ENCODE results near the gene GTPBP3.

Gene GTPBP3

DNA sequence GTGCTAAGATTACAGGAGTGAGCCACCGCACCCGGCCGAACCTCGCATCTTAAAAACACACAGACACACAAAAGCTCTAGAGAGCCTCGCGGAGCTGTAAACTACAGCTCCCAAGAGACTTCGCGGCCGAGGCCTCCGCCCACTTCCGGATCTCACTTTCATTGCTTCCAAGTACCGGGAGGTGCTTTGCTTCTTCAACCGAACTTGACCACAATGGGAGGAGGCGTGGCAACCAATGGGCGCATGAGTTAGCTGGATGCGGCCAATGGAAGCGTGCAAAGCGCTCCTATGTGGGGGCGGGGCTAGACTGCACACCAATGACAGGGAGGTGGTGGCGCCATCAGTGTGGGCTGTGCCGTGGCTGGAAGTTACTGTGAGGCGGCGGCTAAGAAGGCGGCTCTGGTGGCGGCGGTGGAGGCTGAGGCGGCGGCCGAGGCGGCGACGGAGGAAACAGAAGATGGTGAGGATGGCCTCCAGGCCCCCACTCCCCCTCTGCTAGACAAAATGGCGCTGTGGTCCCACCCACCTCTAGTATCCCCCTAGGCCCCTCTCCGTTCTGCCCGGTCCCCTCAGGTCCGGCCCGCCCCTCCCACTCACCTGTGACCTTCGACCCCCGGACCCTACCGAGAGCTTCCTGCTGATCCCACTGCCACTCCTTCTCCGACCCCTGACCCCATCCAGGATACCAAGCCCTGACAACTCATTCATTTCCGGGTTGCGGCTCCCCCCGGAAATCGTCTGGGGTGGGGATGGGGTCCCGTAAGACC is 28.0 kb upstream of the GTPBP3 start, which contains the start of gene DDA1:
TSS of gene DDA1 (plus strand) at position 366 of the 767 bp plus-strand sequence. CDS start at position 458, 92 bp downstream.
- DNase-seq (ENCODE audit: low read depth): peak; percentile 97

DNA sequence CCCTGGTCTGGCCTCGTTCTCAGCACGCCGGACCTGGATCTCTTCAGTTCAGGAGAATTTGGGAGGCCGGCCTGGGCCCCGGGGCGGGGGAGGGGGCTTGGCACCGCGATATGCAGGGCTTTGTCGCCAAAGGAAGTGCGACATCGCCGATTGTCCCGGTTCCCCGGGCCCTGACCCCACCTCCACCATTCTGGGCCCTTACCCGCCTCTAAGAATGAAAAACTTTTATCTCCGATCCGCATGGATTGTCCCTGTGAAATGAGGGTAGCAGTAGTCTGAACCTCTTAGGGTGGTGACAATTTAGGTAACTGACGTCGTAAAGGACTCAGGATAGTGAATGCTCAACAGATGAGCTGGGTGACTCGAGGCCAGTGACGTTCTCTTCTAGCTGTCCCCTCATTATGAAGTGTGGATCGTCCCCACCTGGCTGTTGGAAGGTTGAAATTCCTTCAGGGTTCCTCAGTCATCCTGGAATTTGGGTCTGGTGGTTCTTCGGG is 27.3 kb upstream of the GTPBP3 start:
- no peak for DNase-seq (ENCODE audit: low read depth)

DNA sequence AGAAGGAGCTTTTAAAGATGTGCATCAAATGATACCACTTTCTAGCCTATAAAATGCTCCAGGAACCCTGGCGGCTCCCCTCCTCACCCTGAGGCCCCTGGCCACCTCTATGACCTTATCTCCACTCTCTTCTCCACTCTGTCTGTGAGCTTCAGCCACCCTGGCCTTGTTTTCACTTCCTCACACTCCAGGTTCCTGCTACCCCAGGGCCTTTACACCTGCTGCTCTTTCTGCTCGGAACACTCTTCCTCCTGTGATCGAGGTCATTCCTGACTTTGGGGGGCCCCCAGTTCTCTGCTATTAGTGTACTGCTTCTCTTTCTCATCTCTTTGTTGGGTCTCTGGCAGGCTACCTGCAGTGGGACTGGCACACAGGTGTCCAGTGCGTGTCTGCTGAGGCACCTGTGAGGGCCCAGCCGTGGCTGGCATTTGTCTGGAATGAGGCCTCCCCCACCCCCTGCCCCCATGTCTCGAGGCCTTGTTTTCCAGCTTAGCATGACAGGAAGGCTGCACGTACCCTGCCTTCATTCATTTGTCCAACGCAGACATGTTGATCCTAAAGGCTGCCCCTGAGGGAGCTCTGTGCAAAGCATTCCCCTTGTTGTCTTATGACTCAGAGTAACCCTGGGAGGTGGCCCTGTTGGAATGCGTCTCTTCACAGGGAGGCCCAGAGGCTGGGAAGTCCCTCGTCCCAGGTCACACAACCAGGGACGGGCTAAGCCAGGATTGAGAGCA is 25.7 kb upstream of the GTPBP3 start:
- DNase-seq (ENCODE audit: low read depth): no peak

DNA sequence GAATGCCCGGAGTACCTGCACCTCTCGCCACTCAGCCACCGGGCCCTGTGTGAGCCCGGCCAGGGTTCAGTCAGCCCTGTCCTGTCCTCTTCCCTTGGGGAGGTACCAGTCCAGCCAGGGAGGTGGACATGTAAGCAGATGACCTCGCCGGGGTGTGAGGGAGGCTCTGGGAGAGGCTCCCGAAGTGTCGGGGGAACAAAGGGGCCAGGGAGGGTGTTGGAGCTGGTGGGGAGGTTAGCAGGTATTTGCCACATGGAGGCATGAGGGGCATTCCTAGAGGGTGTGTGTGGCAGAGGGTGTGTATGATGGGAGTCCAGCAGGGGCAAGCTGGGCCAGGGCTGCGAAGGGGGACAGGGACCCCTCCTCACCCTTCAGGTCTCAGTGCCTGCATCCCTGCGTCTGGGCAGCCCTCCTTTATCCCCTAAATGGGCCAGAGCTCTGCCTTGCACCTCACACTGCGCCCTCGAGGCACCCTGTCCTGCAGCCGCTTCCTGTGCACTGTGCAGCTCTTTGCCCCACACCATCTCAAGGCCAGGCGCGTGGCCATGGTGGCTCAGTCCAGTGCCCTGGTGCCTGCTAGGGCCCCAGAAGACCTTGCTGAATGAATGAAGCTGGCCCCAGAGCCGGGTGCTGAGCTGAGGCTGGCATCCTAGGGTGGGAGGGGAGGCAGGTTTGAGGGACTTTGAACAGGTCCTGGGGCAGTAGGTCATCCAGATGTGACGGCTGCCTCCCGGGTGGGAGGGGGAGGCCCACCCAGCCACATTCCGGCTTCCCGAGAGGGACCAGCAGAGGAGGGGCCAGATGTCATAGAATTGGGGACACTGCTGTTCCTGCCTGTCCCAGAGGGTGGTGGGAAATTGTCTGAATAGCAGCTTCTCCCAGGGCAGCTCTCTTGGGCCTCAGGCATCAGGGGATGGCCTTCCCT is 24.9 kb upstream of the GTPBP3 start:
- DNase-seq (ENCODE audit: low read depth): no peak

DNA sequence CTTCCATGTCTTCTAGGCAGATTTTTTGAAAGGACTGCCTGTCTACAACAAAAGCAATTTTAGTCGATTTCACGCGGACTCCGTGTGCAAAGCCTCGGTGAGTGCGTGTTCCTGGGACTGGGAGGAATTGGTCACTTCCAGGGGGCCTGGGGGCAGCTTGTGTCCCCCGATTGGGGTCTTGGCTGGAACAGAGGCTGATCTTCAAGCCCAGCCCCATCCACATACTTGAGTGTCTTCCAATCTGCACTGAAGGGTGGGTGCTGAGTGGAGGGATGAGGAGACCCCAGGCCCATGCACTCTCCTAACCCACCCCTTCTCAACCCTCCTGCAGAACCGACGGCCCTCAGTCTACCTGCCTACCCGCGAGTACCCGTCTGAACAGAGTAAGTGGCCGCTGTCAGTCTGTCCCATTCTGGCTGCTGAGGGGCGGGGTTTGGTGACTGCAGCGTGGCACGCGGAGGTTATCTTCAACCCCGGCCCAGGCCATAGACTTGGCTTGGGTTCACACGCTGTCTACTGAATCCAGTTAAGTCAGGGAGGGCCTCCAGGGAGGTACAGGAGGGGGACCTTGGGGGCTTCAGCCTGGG is 23.3 kb upstream of the GTPBP3 start:
- no peak for DNase-seq (ENCODE audit: low read depth)

DNA sequence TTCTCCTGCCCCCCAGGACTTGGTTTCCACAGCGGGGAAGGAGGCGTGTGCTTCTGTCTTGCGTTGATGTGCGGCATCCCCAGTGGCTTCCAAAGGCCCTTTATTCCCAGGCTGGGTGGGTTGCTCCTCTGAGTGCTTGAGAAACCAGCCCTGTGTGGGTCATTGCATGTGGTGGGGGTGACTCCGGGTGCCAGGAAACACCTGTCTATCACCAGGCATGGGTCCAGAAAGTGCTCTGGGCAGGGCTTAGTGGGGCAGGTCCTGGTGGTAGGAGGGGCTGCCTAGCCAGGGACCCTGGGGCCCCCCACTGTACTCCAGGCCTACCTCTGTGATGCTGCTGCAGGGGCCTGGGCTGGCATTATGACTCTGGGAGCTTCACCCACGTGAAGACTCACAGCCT is 18.4 kb upstream of the GTPBP3 start:
- no peak for DNase-seq (ENCODE audit: low read depth)

DNA sequence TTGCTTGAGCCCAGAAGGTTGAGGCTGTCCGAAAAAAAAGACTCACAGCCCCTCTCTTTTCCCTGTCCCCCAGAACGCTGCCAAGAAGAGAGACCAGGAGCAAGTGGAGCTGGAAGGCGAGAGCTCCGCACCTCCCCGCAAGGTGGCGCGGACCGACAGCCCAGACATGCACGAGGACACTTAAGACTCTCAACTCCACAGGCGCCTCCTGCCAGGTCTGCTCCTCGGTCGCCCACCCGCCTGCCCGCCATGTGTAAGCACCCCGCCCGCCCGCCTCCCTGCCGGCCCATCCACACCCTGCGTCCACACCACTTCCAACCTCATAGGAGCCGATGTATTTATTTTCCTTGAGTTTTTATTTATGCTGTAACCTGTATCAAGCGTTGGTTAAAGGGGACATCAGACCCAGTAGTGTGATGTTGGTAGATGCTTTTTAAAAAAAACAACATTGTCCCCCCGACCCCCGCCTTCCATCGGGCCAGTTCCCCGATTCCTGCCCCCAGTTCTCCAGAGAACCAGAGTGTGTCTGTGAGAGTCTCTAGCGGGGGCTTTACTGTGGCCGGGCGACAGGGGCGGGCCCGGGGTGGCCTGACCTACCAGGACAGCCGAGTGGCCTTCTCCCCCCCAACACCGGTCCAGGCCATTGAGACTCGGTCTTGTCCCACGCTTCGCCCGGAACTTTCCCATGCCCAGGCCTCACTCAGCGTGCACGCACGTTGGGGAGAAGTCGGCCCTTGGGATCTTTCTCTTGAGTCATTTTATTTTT is 17.7 kb upstream of the GTPBP3 start:
- no peak for DNase-seq (ENCODE audit: low read depth)

DNA sequence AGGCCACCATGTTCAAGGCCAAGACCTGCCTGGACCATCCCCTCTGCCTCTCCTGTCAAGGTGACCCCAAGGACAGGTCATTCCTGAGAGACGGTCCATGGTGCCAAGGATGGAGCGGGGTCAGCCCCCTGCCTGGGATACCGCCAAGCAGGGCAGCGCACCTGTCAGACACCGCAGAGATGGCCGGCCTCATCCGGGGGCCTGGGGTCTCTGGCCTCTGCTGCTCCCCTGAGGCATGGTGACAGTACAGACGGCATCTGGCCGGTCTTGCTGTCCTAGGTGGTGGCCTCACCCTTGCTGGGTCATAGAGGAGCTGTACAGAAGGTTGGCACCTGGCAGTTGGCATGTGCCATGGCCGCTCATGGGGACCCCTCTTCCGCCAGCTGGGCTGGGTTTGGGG is 16.9 kb upstream of the GTPBP3 start:
- DNase-seq (ENCODE audit: low read depth): no peak

DNA sequence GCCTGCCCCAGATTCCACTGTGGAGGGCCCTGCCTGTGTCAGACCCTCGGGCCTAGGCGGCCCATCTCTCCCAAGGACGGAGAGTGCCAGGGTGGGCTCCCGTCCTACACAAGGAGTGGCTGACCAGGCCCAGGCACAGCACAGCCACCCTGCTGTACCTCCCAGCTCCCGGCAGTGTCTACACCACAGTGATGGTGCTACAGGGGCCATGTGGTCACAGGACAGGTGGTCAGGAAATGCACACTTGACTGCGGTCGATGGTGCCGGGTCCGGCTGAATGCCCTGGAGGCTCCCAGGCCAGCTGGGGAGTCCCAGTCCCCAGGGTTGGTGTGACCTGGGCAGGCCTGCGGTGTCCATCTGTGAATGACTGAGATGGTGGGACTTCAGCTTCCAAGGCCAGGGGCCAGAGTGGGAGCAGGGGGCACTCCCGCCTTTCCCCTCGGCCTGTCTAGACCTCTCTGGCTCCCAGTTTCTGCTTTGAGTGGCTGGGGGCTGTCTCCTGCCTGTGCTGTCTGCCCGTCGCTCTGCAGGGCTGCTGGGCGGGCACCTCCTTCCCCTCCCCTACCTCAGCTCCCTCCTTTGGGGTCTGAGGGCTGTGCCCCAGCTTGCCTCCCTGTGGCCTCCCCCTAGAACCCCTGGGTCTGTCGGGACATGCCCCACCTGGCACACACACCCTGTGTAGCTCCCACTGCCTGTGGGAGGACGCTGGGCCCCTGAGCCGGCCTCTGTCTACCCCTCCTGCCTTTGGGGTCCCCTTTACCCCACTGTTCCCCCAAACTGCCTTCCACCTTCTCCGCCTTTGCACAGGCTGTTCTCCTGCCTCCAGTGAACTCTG is 15.5 kb upstream of the GTPBP3 start:
- no peak for DNase-seq (ENCODE audit: low read depth)

DNA sequence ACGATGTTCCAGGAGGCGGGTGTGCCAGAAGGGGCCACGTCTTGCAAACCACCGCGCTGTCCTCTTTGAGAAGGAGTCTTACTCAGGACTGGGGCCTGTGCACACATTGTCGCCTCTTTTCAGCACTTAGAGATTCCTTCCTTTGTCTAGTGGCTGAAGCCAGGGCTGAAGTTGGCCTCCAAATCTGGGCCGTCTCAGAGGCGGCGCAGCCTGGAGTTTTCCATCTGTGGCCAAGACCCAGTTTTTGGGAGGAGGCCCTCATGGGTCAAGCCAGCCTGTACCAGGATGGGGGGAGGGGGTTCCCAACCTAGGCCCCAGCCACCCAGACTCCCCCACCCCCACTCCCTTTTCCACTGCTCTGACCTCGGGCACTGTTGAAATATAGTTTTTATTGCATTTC is 14.5 kb upstream of the GTPBP3 start:
- no peak for DNase-seq (ENCODE audit: low read depth)

DNA sequence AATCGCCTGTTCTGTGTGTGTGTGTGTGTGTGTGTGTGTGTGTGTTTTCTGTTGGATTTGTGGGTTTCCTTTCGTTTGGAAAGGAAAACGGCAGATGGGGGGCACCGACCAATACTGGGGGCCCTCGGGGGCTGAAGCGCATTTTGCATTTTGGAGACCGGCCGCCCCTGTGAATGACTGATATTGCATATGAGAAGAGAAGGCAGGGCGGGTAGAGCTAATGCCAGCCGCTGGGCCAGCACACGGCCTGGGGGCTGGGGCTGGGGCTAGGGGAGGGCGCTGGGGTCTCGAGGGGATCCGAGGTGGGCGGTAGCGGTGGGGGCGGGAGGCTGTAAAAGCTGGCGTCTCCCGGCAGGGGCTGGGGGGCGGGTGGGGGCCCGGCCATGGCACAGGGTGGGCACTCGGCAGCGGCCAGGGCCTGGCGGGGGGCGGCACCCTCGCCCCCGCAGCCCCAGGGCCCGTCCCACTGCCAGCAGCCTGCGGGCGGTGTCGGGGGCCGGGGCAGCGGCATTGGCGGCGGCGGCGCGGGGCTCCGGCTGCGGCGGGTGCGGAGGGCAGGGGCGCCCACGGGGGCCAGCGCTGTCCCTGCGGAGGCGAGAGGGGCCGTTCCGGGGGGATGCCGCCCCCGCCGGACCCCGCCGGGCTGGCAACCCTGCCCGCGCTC is 13.9 kb upstream of the GTPBP3 start:
- no peak for DNase-seq (ENCODE audit: low read depth)

DNA sequence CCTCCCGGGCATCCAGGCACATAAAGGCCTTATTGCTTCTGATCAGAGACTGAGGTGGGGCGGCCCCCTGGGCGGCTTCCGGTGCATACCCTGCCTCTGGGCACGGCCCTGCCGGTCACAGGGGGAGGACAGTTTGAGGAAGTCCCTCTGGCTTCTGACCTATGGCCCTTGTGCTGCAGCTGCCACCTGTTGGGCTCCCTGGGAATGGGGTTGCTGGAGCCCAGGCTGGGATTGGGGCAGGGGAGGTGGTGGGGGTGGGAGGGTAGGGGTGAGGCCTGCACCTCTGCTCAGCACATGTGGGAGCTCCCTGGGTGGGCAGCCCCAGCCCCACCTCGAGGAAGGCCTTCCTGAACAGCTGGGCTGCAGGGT is 13.4 kb upstream of the GTPBP3 start:
- no peak for DNase-seq (ENCODE audit: low read depth)

DNA sequence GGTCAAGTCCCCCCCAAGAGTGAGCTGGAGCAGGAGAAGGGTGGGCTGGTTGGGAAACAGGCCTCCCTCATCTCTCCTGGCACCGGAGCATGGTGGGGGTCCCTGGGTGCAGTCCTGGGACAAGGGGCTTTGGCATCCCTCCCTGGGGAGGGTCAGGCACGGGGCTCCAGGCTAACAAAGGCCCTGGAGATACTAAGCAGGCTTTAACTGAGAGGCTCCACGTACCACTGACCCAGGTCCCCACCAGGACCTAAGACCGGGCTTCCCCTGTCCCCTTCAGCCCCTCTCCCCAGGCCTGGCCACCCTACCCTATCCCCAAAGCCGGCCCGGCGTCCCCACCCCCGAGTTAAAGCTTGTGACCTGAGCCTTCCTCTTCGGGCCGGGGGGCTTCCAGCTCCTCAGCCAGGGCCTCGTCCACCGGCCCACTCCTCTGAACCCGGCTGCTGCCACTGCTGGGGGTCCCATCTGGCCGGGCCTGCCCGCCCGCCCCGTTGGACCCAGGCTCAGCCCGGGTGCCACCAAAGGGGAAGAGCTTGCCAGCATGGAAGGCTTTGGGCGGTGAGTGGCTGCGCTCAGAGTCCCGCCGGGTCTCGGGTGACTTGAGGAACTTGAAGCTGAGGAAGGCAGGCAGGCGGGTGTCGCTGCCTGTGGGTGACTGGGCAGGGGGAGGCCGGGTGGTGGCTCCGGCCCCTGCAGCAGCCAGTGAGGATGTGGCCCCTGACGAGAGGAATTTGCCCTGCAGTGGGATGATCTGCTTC is 12.8 kb upstream of the GTPBP3 start:
- DNase-seq (ENCODE audit: low read depth): no peak

DNA sequence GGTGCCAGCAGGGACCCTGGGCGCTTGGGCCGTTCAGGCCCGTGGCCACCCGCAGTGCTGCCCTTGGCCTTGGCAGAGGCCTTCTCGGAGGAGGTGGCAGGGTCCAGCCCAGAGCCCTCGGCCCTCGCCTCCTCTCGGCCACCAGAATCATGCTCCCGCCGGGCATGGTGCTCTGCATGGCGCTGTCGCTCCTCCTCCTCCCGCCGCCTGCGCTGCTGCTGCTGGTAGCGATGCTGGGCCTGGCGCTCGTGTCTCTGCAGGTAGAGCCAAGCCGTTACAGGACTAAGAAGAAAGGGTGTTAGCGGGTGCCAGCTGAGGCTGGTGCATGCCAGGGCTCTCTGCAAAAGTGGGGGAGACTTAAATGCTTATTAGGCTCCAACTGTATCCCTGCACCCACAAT is 12.2 kb upstream of the GTPBP3 start:
- no peak for DNase-seq (ENCODE audit: low read depth)

DNA sequence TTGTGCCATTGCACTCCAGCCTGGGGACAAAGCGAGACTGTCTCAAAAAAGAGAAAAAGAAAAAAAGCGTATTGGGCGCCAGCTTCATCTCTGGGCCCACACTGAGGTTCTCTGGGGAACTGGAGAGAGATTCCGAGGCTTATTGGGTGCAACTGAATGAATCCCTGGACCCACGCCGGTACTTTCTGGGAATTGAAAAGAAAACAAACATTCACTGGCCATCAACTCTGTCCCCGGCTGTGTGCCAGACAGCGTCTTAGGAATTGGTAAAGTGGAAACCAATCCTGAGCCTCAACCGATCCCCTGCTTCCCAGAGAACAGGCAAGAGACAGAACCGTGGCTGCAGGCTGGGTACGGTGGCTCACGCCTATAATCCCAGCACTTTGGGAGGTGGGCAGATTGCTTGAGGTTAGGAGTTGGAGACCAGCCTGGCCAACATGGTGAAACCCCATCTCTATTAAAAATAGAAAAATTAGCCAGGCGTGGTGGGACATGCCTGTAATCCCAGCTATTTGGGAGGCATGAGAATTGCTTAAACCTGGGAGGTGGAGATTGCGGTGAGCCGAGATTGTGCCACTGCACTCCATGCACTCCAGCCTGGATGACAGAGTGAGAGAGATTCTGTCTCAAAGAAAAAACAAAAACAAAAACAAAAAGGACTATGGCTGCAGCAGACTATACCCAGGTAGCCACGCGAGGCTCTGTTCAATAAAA is 11.3 kb upstream of the GTPBP3 start:
- no peak for DNase-seq (ENCODE audit: low read depth)

DNA sequence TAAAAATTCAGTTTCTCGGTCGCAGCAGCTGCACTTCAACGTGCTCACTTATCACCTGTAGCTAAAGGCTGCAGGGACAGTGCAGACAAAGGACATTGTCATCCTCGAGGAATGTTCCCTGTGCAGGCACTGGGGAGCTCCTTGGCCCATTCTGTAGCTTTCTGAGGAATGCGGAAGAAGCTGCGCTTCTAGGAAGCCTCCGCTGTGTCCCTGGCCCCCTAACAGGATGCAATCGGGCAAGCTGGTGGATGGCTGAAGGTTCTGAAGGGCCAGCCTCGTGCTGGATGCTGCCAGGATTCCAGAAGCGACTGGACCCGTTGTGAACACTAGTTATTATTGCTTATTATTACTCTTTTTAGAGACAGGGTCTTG is 10.8 kb upstream of the GTPBP3 start:
- DNase-seq (ENCODE audit: low read depth): no peak

DNA sequence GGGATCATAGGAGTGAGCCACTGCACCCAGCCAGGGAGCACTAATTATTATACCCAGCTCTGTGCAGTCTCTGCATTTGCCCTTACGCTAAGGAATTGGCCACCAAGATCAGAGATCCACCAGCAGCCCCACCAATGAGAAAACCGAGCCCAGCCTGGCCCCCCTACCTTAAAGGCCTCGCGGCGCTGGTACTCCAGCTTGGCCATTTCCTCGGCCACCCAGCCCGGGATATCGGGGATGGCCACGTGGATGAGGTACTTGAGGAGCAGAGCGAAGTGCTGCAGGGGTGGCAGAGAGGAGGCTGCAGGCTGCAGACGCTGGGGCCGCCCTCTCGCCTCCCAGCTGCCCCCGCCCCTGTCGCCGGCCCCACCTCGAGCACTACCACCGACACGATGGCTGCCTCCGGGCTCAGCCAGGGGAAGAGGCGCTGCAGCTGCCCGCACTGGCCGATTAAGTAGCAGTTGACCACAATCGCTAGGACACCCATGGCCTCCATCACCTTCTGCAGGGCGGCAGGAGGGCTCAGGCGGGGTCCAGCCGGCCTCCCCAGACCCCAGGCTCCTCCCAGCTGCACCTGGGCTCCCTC is 10.2 kb upstream of the GTPBP3 start:
- no peak for DNase-seq (ENCODE audit: low read depth)
